NCI-H2081 treated with DMSO at 0.1 percent for 48 hours (cell line): Measurements from ENCODE around the gene KLK6.

ENCODE experiments used
- DNase-seq: peaks from one replicate; lab custom pipeline; 2025; lab: John Stamatoyannopoulos, UW

KLK6 gene

GRCh38 chr19:50910722-50911121, 58.7 kb downstream of the KLK6 start:
- no peak for DNase-seq

DNA sequence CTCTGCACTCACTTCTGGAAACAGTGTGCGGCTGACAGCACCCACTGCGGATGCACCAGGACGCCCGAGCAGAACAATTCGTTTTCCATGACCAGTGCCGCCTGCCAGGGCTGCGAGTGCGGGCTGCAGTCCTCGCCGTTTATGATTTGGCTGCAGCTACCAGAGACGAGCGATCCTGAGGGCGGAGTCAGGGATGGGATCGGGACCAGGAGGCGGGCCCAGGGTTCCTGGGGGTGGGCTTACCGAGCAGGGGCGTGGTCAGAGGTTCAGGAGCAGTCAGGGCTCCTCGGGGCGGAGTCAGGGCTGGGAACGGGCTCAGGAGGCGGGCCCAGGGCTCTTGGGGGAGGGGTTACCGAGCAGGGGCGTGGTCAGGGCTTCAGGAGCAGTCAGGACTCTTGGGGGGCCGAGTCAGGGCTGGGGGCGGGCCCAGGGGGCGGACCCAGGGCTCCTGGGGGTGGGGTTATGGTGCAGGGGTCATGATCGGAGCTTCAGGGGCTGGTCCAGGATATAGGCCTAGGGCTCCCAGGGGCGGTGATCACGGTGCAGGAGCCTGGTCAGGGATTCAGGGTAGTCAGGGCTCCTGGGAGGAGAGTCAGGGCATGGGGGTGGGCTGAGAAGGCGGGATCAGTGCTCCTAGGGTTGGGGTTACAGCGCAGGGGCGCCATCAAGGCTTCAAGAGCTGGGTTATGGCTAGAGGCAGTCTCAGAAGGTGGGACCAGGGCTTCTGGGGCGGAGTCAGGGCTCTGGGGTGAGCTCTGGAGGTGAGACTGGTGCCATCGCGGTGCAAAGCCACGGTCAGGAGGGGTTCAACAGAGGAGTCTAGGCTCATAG, 59.9 kb downstream of the KLK6 start:
- DNase-seq, result no peak
